Epithelial cell of alveolus of lung (primary cell): Measurements from ENCODE around the gene WNT10A. TPM values are rescaled to one million over a fixed set of nuclear protein-coding genes. Genes with fewer than 3 reads are reported as not detected.

ENCODE experiments used
- total RNA-seq: library from RNA; depleted of rRNA; stranded (reverse); fragments of >200 nt; gene quantifications from 2 replicates; pipeline ENCODE4 v1.2.1, GENCODE V29; 2015

The WNT10A gene
- total RNA-seq: 0.08 TPM in 1 of 2 replicates, not detected in the other

GRCh38 chr2:218880102-218880858 lies at the start of gene WNT10A:
TSS of gene WNT10A (plus strand) at chr2:218880852. CDS start at chr2:218880996, 144 bp downstream.

GRCh38 chr2:218831378-218831990 lies 49.2 kb upstream of the WNT10A start, which contains the start of gene PRKAG3:
TSS of gene PRKAG3 (minus strand) at chr2:218831803.

DNA sequence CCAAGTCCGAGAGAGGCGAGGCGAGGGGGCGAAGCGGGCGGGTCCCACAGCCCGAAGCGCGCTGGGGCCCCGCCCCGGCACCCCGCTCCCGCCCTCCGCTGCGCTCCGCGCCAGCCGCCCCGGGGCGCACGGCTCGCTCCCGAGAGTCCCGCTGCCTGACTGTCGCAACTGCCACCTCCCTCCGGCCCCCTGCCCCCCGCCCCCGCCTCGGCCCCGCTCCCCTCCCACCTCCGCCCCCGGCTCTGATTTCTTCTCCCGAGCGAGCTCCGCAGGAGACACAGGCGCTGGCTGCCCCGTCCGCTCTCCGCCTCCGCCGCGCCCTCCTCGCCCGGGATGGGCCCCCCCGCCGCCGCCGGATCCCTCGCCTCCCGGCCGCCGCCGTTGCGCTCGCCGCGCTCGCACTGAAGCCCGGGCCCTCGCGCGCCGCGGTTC lies 21.1 kb upstream of the WNT10A start, which contains the start of gene WNT6:
Gene WNT6, plus strand, starts transcription at position 250 of the 432 bp plus-strand sequence. CDS start 233 bp downstream, outside the sequence.

Other genes with a start within 250 kb of the WNT10A start
- 11.2 and 16.9 TPM in 2 replicates for gene ZNF142, start 221.2 kb upstream of the WNT10A start, total RNA-seq
- 30.1 and 45.3 TPM in 2 replicates for gene BCS1L, start 221.2 kb upstream of the WNT10A start, total RNA-seq
- gene RNF25, start 208.8 kb upstream of the WNT10A start, total RNA-seq: 24.0 and 24.7 TPM in 2 replicates
- 7.6 and 25.6 TPM in 2 replicates for gene STK36, start 208.8 kb upstream of the WNT10A start, total RNA-seq
- gene TTLL4, start 170.0 kb upstream of the WNT10A start, total RNA-seq: 6.3 and 7.9 TPM in 2 replicates
- 13.3 and 30.4 TPM in 2 replicates for gene CYP27A1, start 98.7 kb upstream of the WNT10A start, total RNA-seq
- gene PRKAG3, start 49.0 kb upstream of the WNT10A start, total RNA-seq: 0.40 TPM in 1 of 2 replicates, not detected in the other
- gene WNT6, start 21.0 kb upstream of the WNT10A start, total RNA-seq: not detected in 2 replicates
- gene CDK5R2, start 78.8 kb downstream of the WNT10A start, total RNA-seq: under 0.01 TPM in 1 of 2 replicates, not detected in the other
- not detected in 2 replicates for gene FEV, start 104.3 kb downstream of the WNT10A start, total RNA-seq
- gene CRYBA2, start 112.6 kb downstream of the WNT10A start, total RNA-seq: not detected in 2 replicates
- not detected in 2 replicates for gene CFAP65, start 160.7 kb downstream of the WNT10A start, total RNA-seq
- gene IHH, start 180.1 kb downstream of the WNT10A start, total RNA-seq: 0.32 TPM in 1 of 2 replicates, not detected in the other